Heart left ventricle (tissue), 16 donors: ENCODE data around the gene TMBIM1. TPM values are rescaled to one million over a fixed set of nuclear protein-coding genes. Genes with fewer than 3 reads are reported as not detected.
A peak's percentile ranks its signal among the peaks of the same experiment; 100 is the strongest.

Experiments used
- ATAC-seq, 4 donors: fragments of 200-7000 bp; cut with Tn5 transposase; one replicate each; pipeline ENCODE4 v1.9.1; 2020 to 2022; ENCODE audit warnings: moderate library complexity in 4 of 4, mild to moderate bottlenecking in 3 of 4, moderate number of reproducible peaks in 1 of 4
- DNase-seq, 5 donors: peaks; one replicate each; pipeline ENCODE4 v3.0.0-alpha.2; 2020
- H3K27ac ChIP-seq, 12 donors: fragments of 200-600 bp; sonication (generic) in 4 of 12; one replicate each; pipeline versions ENCODE4 v1.5.0 to v1.8.0; 2016 to 2022; ENCODE audit warnings: mild to moderate bottlenecking in 2 of 12
- H3K27me3 ChIP-seq, 9 donors: fragments of 200-600 bp; sonication (generic) in 2 of 9; one replicate each; pipeline versions ENCODE4 v1.5.1 to v1.8.0; 2016 to 2022; ENCODE audit warnings: mild to moderate bottlenecking in 3 of 9
- H3K36me3 ChIP-seq, 9 donors: fragments of 200-600 bp; sonication (generic) in 2 of 9; one replicate each; pipeline versions ENCODE4 v1.5.0 to v1.8.0; 2018 to 2022; ENCODE audit warnings: mild to moderate bottlenecking in 2 of 9
- H3K4me1 ChIP-seq, 12 donors: fragments of 200-600 bp; sonication (generic) in 4 of 12; one replicate each; pipeline versions ENCODE4 v1.5.0 to v1.8.0; 2016 to 2022; ENCODE audit warnings: mild to moderate bottlenecking in 3 of 12
- H3K4me3 ChIP-seq, 12 donors: fragments of 200-600 bp; sonication (generic) in 4 of 12; one replicate each; pipeline versions ENCODE4 v1.5.0 to v1.8.0; 2017 to 2022; ENCODE audit warnings: mild to moderate bottlenecking in 9 of 12, moderate library complexity in 4 of 12
- H3K9me3 ChIP-seq, 12 donors: fragments of 200-600 bp; sonication (generic) in 4 of 12; one replicate each; pipeline versions ENCODE4 v1.5.0 to v1.8.0; 2016 to 2022; ENCODE audit warnings: mild to moderate bottlenecking in 1 of 12
- CTCF ChIP-seq, 12 donors: fragments of 200-600 bp; sonication (generic) in 4 of 12; IDR thresholded peaks; one replicate each; pipeline versions ENCODE4 v1.5.0 to v1.8.0; 2018 to 2022; ENCODE audit warnings: antibody characterized with exemption in 12 of 12, mild to moderate bottlenecking in 5 of 12
- POLR2A ChIP-seq, 2 donors: fragments of 450-650 bp; IDR thresholded peaks; one replicate each; pipeline ENCODE4 v1.6.1; 2017; ENCODE audit warnings: antibody characterized with exemption in 2 of 2, mild to moderate bottlenecking in 2 of 2, moderate library complexity in 2 of 2
- WGBS, 4 donors: extraction: QIAGEN DNeasy Blood & Tissue Kit in 2 of 4; methylation state at CpG; one replicate each; pipeline versions ENCODE4 v1.1.5 to v1.1.7; 2013 to 2018; 5-methylcytosine and 5-hydroxymethylcytosine counted together
- intact Hi-C, 10 donors: fragments of 100-400 bp; cut with DNase I; formaldehyde crosslinking; loops; one replicate each; pipeline versions ENCODE4 v1.11.1 to v1.14.2; 2022
- polyA plus RNA-seq, 2 donors: library from polyadenylated mRNA; stranded (reverse); fragments of 200-250 nt; gene quantifications; one replicate each; pipeline ENCODE4 v1.2.3, GENCODE V29; 2013
- total RNA-seq, 9 donors: library from RNA; depleted of rRNA in 2 of 9; stranded (reverse); fragments of >200 nt in 2 of 9; fragmentation: NEBNext Ultra II Directional in 3 of 9; extraction: Animal tissue kit (Norgen Biotek cat#: 25700) in 3 of 9; gene quantifications; one replicate each; pipeline versions ENCODE4 v1.1.0 to v1.2.4, GENCODE V29; 2016 to 2023
- donor health status: ischemic (EF 13 %, LVEDD 7.1; RV severe dilation, severe dysfunction).
- donor health status: healthy with polysubstance abuse.
- donor health status: DM: no; HTN: yes; CAD: no.
- donor health status: DM: no; HTN: no; CAD: no.
- donor health status: ischemic (EF 25% LVEDD 6.9; RV normal size, moderate dysfunction).
- donor health status: ischemic (EF 25% LVEDD 5.7; RV mildly dilated, moderate dysfunction).
- donor health status: healthy.
- donor health status: DM: yes; HTN: yes; CAD: no.
- donor health status: ischemic (EF 35%, LVEDD 5.7; RV mildly dilated, moderate dysfunction).
- donor health status: nonischemic (EF 11% LVEDD 7.7; RV severe dilation, severe dysfunction).
- donor health status: DM: yes; HTN: yes; CAD: no.
- donor health status: PGD.
- donor health status: ischemic (EF 29% LVEDD 5.4; RV normal size, mild dysfunction).
- donor health status: nonischemic (EF 23%, LVEDD 6.1; RV moderate dilation, normal function).

TMBIM1 gene
- total and polyA plus RNA-seq, 11 donors, result 41.8 to 208 (median 126) TPM

- ATAC-seq (no peak), DNase-seq (no peak)
- Histone ChIP-seq H3K4me3 (no peak overlapping the region), H3K4me1 (peaks cover 2 to 55% (median 35%) of the 10 kb centered on the region in 12 donors), H3K27me3 (no peaks in the 10 kb centered on the region), H3K27ac (peak overlapping the region in 2 of 12 donors; percentile 99 to 100), H3K9me3 (no peaks in the 10 kb centered on the region), H3K36me3 (peaks cover 0 to 1% (median 0%) of the 10 kb centered on the region in 9 donors)
- TF ChIP-seq CTCF (IDR thresholded peaks at IDR 0.05) (no peak), POLR2A (IDR thresholded peaks at IDR 0.05) (no peak)
- 70 to 73% (median 72%) methylated on average over 5 of the region's 5 CpGs for WGBS, 4 donors
- intact Hi-C loops, result loop anchor here in 7 of 10 donors (2.0 to 10.0 kb wide), 7 partner anchors 21 to 173 kb away; partner anchors contain the start of gene ARPC2 (in 1 of the 7)
Measured at GRCh38 chr2:218293715-218294429, 1.6 kb upstream of the TMBIM1 start.

DNA sequence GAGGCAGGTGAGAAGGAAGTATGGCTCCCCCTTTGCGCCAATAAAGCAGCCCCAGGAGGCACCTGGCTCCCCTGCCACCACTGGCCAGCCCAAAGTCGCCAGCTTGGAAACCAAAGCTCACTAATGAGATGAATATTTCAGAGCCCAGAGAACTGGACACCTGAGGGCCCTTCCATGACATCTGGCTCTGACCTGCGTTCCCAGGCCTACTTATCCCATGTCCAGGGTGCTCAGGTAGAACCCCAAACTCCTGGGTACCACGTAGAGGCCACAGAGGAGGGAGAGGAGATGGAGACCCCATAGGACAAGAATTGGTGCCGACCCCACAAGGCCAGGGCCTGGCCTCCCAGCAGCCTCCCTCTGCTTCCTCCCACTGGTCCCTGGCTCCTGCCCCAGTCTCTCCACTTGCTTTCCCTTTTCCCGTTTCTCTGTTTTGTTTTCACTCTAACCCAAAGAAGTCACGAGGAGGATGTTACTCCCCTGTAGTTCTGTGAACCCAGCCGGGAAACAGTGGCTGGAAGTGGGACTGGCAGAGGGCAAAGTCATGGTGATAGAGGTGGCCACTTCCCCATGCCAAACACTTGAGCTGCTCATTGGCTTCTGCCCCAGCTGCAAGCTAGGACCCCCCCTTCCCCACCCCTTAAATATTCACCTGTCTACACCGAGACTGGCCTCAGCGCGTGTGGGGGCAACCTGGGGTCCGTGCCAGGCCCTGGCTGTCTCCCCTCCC is 820 bp downstream of the TMBIM1 start:
- Histone ChIP-seq H3K9me3 (no peaks in the 10 kb centered on the region), H3K36me3 (peaks cover 0 to 4% (median 0%) of the 10 kb centered on the region in 9 donors), H3K4me1 (peaks cover 2 to 79% (median 54%) of the 10 kb centered on the region in 12 donors), H3K27me3 (no peaks in the 10 kb centered on the region), H3K27ac (peak overlapping the region; percentile 90 to 100 (median 96)), H3K4me3 (peak overlapping the region; percentile 74 to 98 (median 90))
- ATAC-seq (peak in 3 of 4 donors; percentile 2 to 6 (median 6)), DNase-seq (peak in 3 of 5 donors; percentile 51 to 62 (median 55))
- WGBS, 4 donors, result 23 to 34% (median 28%) methylated on average over 12 of the region's 12 CpGs
- intact Hi-C loops, result loop anchor here in 8 of 10 donors (2.0 to 10.0 kb wide), 7 partner anchors 19 to 176 kb away; partner anchors contain the start of gene ARPC2 (in 1 of the 8)
- TF ChIP-seq POLR2A (IDR thresholded peaks at IDR 0.05) (no peak), CTCF (IDR thresholded peaks at IDR 0.05) (no peak)

- intact Hi-C loops, result loop anchor here in 5 of 10 donors (2.0 to 10.0 kb wide), 5 partner anchors 18 to 177 kb away; no protein-coding TSS in a partner anchor
- peak overlapping the region in 11 of 12 donors; percentile 75 to 98 (median 94) for H3K4me3 ChIP-seq
- ATAC-seq (no peak), DNase-seq (no peak)
- peaks cover 0 to 11% (median 0%) of the 10 kb centered on the region in 9 donors for H3K36me3 ChIP-seq
- peak overlapping the region; percentile 90 to 100 (median 96) for H3K27ac ChIP-seq
- no peaks in the 10 kb centered on the region for H3K27me3 ChIP-seq
- H3K9me3 ChIP-seq, result no peaks in the 10 kb centered on the region
- H3K4me1 ChIP-seq, result peaks cover 7 to 88% (median 63%) of the 10 kb centered on the region in 12 donors
- WGBS, 4 donors, result 41 to 57% (median 50%) methylated on average over 12 of the region's 12 CpGs
- TF ChIP-seq CTCF (IDR thresholded peaks at IDR 0.05), result no peak
- TF ChIP-seq POLR2A (IDR thresholded peaks at IDR 0.05), result no peak
Measured at GRCh38 chr2:218290316-218291261, 1.7 kb downstream of the TMBIM1 start.
